Esophagus mucosa (tissue), 1 donor: ENCODE measurements around the gene SMPD2. TPM values are rescaled to one million over a fixed set of nuclear protein-coding genes. Genes with fewer than 3 reads are reported as not detected.

ENCODE experiments used
- ATAC-seq: fragments of 200-7000 bp; cut with Tn5 transposase; one replicate; pipeline ENCODE4 v1.9.1; 2020
- total RNA-seq: library from RNA; stranded (reverse); gene quantifications from one replicate; pipeline ENCODE4 v1.2.4, GENCODE V29; 2023
- donor health status: DM: yes; HTN: yes; CAD: no.

Gene SMPD2
- total RNA-seq, 1 donor from 2014 or later, result 12.3 TPM

- peak; percentile 73 for ATAC-seq
Observed at GRCh38 chr6:109486068-109486467, 45.5 kb downstream of the SMPD2 start.

- ATAC-seq, result no peak
Observed at GRCh38 chr6:109488001-109488400, 47.5 kb downstream of the SMPD2 start.

GRCh38 chr6:109490713-109491112 is 50.2 kb downstream of the SMPD2 start:
- ATAC-seq, result no peak

- peak; percentile 44 for ATAC-seq
Observed at GRCh38 chr6:109491207-109491938, 50.8 kb downstream of the SMPD2 start.

Other genes starting within 250 kb of the SMPD2 start
- 91.3 TPM for gene CD164, start 58.3 kb upstream of the SMPD2 start, total RNA-seq
- 0.84 TPM for gene PPIL6, start 96 bp upstream of the SMPD2 start, total RNA-seq
- 7.4 TPM for gene MICAL1, start 15.0 kb downstream of the SMPD2 start, total RNA-seq
- gene ZBTB24, start 42.5 kb downstream of the SMPD2 start, total RNA-seq, result 4.9 TPM